GM19455 (cell line): ENCODE results near the gene UBIAD1.
A peak's percentile ranks its signal among the peaks of the same experiment; 100 is the strongest.
"Not testable (repeated sequence)": the region's sequence is repeated elsewhere in the genome, so short reads cannot be mapped to it uniquely, and the experiment has no call there.

Experiments
- ATAC-seq: cut with Tn5 transposase; IDR thresholded peaks from one replicate; pipeline ENCODE4 v1.9.1; 2021; ENCODE audit not compliant: unreplicated experiment

Gene UBIAD1

GRCh38 chr1:11272832-11273594 lies at the start of gene UBIAD1:
Gene UBIAD1, plus strand, starts transcription at chr1:11273198. Its CDS starts 334 bp downstream, at chr1:11273532.
- peak; percentile 77 for ATAC-seq

DNA sequence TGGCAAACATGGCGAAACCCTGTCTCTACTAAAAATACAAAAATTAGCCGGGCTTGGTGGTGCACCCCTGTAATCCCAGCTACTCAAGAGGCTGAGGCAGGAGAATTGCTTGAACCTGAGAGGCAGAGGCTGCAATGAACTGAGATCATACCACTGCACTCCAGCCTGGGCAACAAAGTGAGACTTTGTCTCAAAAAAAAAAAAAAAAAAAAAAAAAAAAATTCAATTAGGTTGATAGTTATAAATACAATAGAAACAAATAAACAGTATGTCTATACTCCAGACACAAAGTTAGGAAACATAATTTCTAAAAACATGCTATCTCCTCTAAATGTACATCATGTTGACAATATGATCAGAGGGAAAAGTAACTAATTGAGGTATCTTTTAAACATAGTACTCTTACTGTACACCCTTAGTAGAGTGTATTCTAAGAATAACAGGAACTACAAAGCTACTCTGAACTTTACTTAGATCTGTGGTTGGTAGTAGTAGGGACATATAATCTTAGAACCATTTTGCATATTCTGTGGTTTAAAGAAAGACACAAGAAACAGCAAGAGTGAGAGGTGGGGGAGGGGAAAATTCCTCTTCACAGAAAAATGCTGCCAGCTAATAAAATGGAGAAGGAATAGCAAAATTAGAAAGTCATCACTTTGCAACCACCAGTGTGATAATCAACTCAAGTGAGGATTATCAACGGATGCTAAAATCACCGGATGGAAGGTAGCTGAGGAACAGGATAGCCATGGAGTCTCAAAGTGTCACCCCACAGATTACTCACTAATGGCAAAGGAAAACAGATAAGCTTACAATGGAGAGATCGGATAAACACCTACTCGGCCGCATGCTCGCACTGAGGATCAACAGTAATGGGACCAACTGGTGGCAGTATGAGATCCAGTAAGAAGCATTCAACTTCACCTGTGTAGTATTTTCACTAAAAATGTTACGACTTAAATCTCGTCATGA lies 45.6 kb upstream of the UBIAD1 start:
- ATAC-seq = peak; percentile 80

GRCh38 chr1:11229203-11229602 lies 43.8 kb upstream of the UBIAD1 start:
- no peak for ATAC-seq

DNA sequence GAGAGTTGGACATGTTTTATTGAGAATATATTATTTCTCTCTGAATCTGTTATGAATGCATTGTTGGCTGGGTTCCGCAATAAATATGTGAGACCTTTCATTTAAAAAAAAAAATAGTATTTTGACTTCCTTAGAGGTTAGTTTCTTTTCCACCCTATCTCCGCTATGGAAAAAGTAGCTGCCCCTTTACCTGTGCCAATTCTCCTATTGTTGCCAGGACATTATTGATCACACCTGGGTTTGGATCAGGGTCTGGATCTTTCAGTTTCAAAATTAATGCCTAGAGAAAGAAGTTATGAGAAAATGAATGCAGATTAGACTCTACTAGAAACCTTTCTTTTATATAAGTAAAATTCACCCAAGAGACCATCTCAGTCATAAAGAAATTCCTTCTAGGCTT lies 39.8 kb upstream of the UBIAD1 start:
- no peak for ATAC-seq

GRCh38 chr1:11237356-11237755 lies 35.6 kb upstream of the UBIAD1 start:
- no peak for ATAC-seq

- ATAC-seq = no peak
Measured at GRCh38 chr1:11238311-11238710, 34.7 kb upstream of the UBIAD1 start.

DNA sequence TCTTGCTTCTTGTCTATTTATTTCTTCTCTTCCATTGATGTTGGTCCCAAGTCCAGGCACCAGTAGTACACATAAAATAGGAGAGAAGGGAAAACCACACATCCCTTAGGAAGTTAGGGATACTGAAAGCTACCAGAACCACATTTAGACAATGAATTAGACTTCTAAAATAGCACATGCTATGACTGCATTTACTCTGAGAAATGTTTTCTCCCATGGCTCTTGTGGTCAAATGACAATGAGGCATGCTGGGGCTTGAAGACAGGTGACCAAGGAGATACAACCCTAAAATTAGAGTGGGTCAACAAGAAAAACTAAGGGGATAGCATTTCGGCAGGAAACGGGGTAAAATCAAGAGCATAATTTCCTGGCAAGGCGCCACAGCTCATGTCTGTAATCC lies 27.8 kb upstream of the UBIAD1 start:
- no peak for ATAC-seq

GRCh38 chr1:11245904-11246719 lies 26.9 kb upstream of the UBIAD1 start:
- no peak for ATAC-seq

DNA sequence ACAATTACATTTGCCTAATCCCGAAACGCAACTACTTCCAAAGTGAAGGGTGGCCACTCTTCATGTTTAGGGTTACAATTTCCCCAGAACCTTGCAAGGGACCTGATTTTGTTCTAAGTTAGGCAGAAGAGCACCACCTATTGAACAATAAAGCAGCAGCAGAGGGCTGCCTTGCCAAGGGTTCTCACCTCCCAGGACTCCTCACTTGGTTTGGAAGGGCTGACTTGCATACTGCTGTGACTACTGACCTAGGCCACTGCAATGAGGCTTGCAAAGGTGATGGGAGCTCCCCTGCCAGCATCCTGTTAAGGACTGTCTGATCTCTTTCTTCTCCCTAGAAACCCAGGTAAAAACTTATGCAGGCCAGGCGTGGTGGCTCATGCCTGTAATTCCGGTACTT lies 24.8 kb upstream of the UBIAD1 start:
- ATAC-seq = no peak

GRCh38 chr1:11252538-11252937 lies 20.5 kb upstream of the UBIAD1 start:
- ATAC-seq = no peak

- no peak for ATAC-seq
Measured at GRCh38 chr1:11253226-11253625, 19.8 kb upstream of the UBIAD1 start.

DNA sequence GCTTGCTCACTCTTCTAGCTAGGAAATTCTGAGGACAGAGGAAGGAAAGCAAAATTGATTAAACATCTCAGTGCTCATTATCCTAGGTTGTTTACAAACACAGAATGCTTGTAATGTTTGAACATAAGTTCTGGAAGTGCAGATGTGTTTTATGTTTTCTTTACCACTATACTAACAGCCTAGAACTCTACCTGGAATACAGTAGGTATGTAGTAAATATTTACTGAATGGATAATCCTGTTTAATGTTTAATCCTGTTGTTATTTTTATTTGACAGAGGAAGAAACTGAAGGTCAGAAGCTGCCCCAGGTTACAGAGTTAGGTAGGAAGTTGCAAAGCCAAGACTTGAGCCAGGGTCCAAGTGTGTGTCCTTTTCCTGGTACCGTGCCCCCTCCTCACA lies 16.7 kb upstream of the UBIAD1 start:
- no peak for ATAC-seq

DNA sequence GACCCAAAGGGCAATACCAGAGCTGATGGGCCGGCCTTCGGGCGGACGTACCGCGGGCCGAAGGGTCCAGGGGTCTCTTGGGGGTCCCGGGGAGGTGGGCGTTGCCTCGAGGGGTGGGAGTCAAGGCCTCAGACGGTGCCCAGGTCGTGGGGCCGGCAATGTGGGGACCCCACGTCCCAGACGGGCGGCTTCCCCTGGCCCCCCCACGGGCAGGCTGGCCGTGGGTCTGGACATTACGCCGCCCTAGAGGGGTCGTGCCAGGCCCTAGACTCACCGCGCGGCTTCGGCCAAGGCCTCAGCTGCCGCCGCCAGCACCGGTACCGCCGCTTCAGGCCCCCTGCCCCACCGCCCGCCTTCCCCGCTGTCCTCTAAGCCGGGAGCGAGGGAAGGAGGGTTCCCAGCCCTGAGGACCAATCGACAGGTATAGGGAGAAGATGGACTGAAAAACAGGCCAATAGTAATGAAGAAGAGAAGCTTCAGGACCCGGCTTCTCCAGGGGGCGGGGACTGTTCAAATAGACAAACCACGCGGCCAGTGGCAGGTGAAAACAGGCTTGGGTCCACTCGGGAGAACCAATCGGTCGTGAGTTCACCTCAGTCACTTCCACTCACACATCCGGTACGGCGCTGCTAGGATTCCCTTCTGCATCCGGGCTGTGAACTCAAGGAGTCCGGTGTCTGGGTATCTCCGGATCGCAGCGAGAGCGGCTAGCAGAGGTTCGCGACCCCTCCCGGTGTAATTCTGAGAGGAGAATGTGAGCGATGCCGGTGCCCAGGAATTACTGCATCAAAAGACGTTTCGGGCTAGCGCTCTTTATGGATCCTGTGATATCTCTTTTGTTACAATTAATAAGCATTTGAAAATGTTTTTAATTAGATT lies 10.6 kb upstream of the UBIAD1 start, which contains the start of gene MTOR:
MTOR (minus strand) TSS at position 381 of the 879 bp plus-strand sequence. CDS start 3,142 bp downstream, outside the sequence.
- ATAC-seq = peak; percentile 98

GRCh38 chr1:11266268-11267074 lies 6.5 kb upstream of the UBIAD1 start:
- no peak for ATAC-seq

DNA sequence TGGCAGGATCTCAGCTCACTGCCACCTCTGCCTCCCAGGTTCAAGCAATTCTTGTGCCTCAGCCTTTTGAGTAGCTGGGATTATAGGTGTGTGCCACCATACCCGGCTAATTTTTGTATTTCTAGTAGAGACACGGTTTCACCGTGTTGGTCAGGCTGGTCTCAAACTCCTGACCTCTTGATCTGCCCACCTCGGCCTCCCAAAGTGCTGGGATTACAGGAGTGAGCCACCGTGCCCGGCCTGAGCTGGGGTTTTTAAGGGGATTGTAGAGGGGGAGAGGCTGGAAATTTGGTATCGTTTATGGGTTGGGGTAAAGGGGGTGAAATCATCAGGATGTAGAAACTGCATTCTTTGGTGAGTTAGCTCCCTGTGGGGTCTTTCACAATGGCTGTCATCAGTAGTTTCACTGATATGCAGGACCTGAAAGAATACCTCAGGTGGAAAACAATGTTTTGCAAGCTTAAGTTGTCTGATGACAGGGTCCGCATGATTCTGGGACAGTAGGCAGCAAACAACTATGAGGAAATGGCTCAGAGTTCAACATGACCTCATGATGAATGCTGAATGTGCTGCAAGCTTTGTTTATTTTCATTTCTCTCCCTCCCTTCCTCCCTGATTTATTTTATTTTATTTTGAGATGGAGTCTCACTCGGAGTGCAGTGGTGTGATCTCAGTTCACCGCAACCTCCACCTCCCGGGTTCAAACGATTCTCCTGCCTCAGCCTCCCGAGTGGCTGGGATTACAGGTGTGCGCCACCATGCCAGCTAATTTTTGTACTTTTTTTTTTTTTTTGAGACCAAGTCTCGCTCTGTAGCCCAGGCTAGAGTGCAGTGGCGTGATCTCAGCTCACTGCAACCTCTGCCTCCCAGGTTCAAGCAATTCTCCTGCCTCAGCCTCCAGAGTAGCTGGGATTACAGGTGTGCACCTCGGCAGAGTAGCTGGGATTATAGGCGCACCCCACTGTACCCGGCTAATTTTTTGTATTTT lies 5.4 kb upstream of the UBIAD1 start:
- not testable (repeated sequence) for ATAC-seq

- no peak for ATAC-seq
Measured at GRCh38 chr1:11272544-11272831, 510 bp upstream of the UBIAD1 start.

GRCh38 chr1:11273595-11274234 lies 717 bp downstream of the UBIAD1 start:
- ATAC-seq = peak; percentile 47

DNA sequence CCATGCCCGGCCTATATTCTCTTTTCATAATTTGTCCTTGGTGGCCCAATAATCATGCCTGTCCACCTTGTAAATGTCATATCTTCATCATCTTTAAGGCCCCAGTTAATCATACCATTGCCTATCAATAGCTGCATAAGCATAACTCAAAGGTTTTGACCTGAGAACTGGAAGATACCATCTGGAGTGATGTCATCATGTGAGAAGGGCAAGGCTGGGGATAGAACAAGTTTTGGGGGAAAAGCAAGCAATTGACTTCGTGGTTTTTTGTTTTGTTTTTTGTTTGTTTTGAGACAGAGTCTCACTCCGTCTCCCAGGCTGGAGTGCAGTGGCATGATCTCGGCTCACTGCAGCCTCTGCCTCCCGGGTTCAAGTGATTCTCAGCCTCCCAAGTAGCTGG lies 6.2 kb downstream of the UBIAD1 start:
- no peak for ATAC-seq
